Activated CD8-positive, alpha-beta T cell treated with anti-CD3 and anti-CD28 coated beads, Interleukin-2, amount 10 ng/mL, durations not matched to agents 7 days and 5 days (primary cell): ENCODE data around the gene CYLD. TPM values are rescaled to one million over a fixed set of nuclear protein-coding genes. Genes with fewer than 3 reads are reported as not detected.

ENCODE experiments used
- ATAC-seq: fragments of 150-1000 bp; cut with Tn5 transposase; one replicate; pipeline ENCODE4 v1.10.0; 2021; ENCODE audit warnings: moderate library complexity
- CTCF ChIA-PET: fragments of 350-600 bp; sonication (Branson Sonifier 250); formaldehyde crosslinking; loops from one replicate; lab custom pipeline; 2021; ENCODE audit warnings: antibody characterized with exemption; lab: Charles Lee
- POLR2A ChIA-PET: fragments of 350-600 bp; sonication (Branson Sonifier 250); formaldehyde crosslinking; loops from one replicate; lab custom pipeline; 2021; ENCODE audit warnings: antibody characterized with exemption; lab: Charles Lee
- DNase-seq: peaks from one replicate; pipeline ENCODE4 v3.0.0-alpha.2; 2020
- H3K27ac Mint-ChIP-seq: one replicate; pipeline ENCODE4 v1.8.0; 2021; ENCODE audit warnings: mild to moderate bottlenecking, mixed read lengths
- H3K27me3 Mint-ChIP-seq: one replicate; pipeline ENCODE4 v1.8.0; 2021; ENCODE audit warnings: low read depth, mixed read lengths
- H3K36me3 Mint-ChIP-seq: one replicate; pipeline ENCODE4 v1.8.0; 2021; ENCODE audit warnings: low read depth, mixed read lengths
- H3K4me1 Mint-ChIP-seq: one replicate; pipeline ENCODE4 v1.8.0; 2021; ENCODE audit warnings: low read depth, mixed read lengths
- H3K4me3 Mint-ChIP-seq: one replicate; pipeline ENCODE4 v1.8.0; 2021; ENCODE audit warnings: mild to moderate bottlenecking, mixed read lengths
- H3K9me3 Mint-ChIP-seq: one replicate; pipeline ENCODE4 v1.8.0; 2022; ENCODE audit warnings: mixed read lengths; ENCODE audit not compliant: insufficient read depth
- total RNA-seq, 2 experiments: library from RNA; stranded (reverse); gene quantifications; one replicate each; pipeline ENCODE4 v1.2.3, GENCODE V29; 2021

Gene CYLD
- total RNA-seq, 2 experiments from 2014 or later = 116 to 129 TPM

DNA sequence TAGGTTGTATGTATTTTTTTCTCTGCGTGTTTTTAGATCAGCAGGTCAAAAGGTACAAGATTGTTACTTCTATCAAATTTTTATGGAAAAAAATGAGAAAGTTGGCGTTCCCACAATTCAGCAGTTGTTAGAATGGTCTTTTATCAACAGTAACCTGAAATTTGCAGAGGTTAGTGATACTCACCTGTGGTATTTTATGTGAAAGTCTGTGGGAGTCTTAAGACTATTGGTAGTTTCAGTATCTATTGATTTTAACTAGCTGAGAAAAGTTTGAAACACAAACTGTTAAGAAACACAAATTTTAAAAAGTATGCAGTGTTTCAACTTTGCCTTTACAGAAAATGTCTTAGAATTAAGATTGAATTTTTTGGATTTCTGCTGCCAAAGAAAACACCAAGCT, 49.6 kb downstream of the CYLD start:
- Mint-ChIP-seq H3K4me3 (no peak overlapping the region), H3K9me3 (peaks cover 9% of the 10 kb centered on the region), H3K27ac (no peak overlapping the region), H3K27me3 (no peaks in the 10 kb centered on the region), H3K36me3 (peaks cover 74% of the 10 kb centered on the region), H3K4me1 (peaks cover 2% of the 10 kb centered on the region)
- ChIA-PET CTCF (interaction anchor here (0.9 to 2.2 kb wide), 2 partner anchors 15 to 125 kb away, joined by 3 to 20 read pairs; no protein-coding TSS in a partner anchor), POLR2A (no interaction called here)
- DNase-seq = no peak
- ATAC-seq = no peak

DNA sequence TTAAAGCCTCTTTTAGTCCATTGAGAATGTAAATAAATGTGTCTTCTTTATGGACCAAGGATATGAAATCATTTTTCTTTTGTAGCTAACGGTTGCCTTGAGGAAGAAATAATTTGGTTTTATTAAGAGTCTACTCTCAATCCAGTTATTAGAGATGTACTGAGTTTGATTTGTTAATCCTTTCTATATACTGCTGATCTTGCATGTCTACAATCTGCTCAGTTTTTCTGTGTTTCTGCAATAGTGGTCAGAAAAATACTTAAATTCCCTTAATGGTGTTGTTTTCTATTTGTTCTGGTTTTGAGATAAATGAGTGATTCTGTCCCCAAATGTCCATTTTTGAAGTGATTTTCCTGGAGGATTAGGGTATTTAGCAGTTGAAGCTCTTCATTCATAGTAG, 54.9 kb downstream of the CYLD start:
- H3K27ac Mint-ChIP-seq = no peak overlapping the region

DNA sequence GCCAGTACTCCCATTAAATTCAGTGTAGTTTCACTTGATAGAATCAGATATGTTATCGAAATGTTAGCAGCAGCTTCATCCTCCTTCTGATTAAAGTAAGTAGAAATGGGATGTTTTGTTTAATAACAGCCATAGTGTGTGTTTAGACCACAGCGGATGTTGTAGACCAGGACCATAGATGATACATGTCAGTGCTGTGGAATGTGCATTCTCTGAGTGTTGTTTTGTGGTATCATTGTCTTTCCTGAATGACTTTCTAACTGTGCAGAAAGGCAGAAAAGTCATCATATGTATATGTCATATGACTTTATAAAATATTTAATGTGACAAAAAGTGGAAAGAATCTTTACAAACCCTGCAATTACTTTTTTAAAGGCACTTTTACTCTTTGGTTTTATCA, 55.6 kb downstream of the CYLD start:
- ChIA-PET CTCF (interaction anchor here (1.2 to 6.3 kb wide), 4 partner anchors 9 to 126 kb away, joined by 3 to 85 read pairs (median 4); no protein-coding TSS in a partner anchor), POLR2A (interaction anchor here (1.2 kb wide), 1 partner anchor 131 kb away, joined by 3 read pairs; no protein-coding TSS in a partner anchor)
- no peaks in the 10 kb centered on the region for H3K27me3 Mint-ChIP-seq
- H3K9me3 Mint-ChIP-seq = no peaks in the 10 kb centered on the region
- no peaks in the 10 kb centered on the region for H3K4me1 Mint-ChIP-seq
- DNase-seq (no peak), ATAC-seq (no peak)
- H3K36me3 Mint-ChIP-seq = peaks cover 60% of the 10 kb centered on the region
- H3K4me3 Mint-ChIP-seq = no peak overlapping the region
- no peak overlapping the region for H3K27ac Mint-ChIP-seq

More for the DNA sequence above, 54.9 kb downstream of the CYLD start:
- Mint-ChIP-seq H3K36me3 (peaks cover 62% of the 10 kb centered on the region), H3K9me3 (no peaks in the 10 kb centered on the region), H3K4me3 (no peak overlapping the region), H3K27me3 (no peaks in the 10 kb centered on the region), H3K4me1 (no peaks in the 10 kb centered on the region)
- CTCF ChIA-PET = interaction anchor here (1.2 to 6.3 kb wide), 3 partner anchors 8 to 125 kb away, joined by 3 to 85 read pairs (median 4); no protein-coding TSS in a partner anchor
- DNase-seq (no peak), ATAC-seq (no peak)
- POLR2A ChIA-PET = interaction anchor here (1.2 kb wide), 1 partner anchor 130 kb away, joined by 3 read pairs; no protein-coding TSS in a partner anchor

DNA sequence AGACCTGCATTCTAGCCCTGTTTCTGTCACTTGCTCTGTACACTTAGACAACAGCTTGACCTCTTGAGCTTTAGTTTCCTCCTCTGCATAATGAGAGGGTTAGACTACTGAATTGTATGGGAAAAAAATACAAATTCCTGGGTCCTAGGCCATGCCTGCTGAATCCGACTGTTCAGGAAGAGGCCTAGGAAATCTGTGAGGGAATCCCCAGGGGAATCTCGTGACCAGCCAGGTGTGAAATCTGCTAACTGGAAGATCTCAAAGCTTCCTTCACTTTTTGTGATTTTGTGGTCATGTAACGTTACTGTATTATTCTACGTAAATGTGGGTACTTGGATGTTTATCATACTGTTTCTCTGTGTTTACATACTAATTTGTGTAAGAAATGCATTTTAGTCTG, 58.2 kb downstream of the CYLD start:
- ATAC-seq (no peak), DNase-seq (no peak)
- POLR2A ChIA-PET = no interaction called here
- H3K4me3 Mint-ChIP-seq = no peak overlapping the region
- no peaks in the 10 kb centered on the region for H3K27me3 Mint-ChIP-seq
- no peaks in the 10 kb centered on the region for H3K9me3 Mint-ChIP-seq
- H3K4me1 Mint-ChIP-seq = no peaks in the 10 kb centered on the region
- H3K27ac Mint-ChIP-seq = no peak overlapping the region
- CTCF ChIA-PET = interaction anchor here (0.6 to 1.4 kb wide), 2 partner anchors 19 to 219 kb away, joined by 3 read pairs; no protein-coding TSS in a partner anchor
- peaks cover 41% of the 10 kb centered on the region for H3K36me3 Mint-ChIP-seq

DNA sequence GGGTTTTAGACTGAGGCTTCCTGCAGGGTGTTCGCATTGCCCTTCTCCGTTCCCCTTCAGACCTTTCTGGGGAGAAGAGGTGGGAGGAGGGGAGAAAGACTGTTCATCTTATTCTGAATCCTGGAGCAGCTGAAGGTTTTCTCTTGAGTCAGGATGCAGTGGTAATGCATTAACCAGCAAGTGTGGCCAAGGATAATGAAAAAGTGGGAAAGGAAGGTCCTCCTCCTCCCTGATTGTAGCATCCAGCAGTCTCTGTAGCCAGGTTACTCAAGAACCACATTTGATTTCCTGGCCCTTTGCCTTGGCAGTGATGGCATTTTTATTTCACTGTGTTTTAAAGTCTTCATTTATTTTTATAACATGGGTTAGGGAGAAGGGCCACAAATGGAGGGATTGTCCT, 59.1 kb downstream of the CYLD start:
- no peak overlapping the region for H3K4me3 Mint-ChIP-seq
- no peaks in the 10 kb centered on the region for H3K27me3 Mint-ChIP-seq
- ATAC-seq (no peak), DNase-seq (no peak)
- no peak overlapping the region for H3K27ac Mint-ChIP-seq
- CTCF ChIA-PET = no interaction called here
- POLR2A ChIA-PET = no interaction called here
- peaks cover 5% of the 10 kb centered on the region for H3K4me1 Mint-ChIP-seq
- H3K9me3 Mint-ChIP-seq = no peaks in the 10 kb centered on the region
- peaks cover 35% of the 10 kb centered on the region for H3K36me3 Mint-ChIP-seq

DNA sequence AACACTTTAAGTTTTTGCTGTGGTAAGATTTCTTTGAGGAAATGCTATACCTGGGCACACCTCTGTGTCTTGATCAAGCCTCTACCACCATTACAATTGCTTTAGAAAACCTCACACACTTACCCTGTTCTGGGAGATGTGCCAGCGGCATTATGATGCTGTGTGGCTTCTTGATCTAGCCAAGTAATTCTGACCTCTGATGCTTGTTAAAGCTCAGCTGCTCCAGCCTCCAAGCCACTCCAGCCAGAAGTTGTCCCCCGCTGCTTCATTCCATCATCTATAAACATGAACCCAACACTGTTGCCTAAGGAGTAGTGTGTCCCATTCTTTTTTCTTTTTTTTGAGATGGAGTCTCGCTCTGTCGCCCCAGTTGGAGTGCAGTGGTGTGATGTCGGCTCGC, 60.1 kb downstream of the CYLD start:
- H3K4me1 Mint-ChIP-seq = peaks cover 12% of the 10 kb centered on the region
- H3K27me3 Mint-ChIP-seq = no peaks in the 10 kb centered on the region
- ChIA-PET POLR2A (interaction anchor here (1.8 kb wide), 1 partner anchor 14 kb away, joined by 4 read pairs; no protein-coding TSS in a partner anchor), CTCF (interaction anchor here (10.2 kb wide), 1 partner anchor 135 kb away, joined by 221 read pairs; no protein-coding TSS in a partner anchor)
- peaks cover 25% of the 10 kb centered on the region for H3K36me3 Mint-ChIP-seq
- H3K4me3 Mint-ChIP-seq = no peak overlapping the region
- no peak overlapping the region for H3K27ac Mint-ChIP-seq
- ATAC-seq = no peak
- no peak for DNase-seq
- no peaks in the 10 kb centered on the region for H3K9me3 Mint-ChIP-seq

DNA sequence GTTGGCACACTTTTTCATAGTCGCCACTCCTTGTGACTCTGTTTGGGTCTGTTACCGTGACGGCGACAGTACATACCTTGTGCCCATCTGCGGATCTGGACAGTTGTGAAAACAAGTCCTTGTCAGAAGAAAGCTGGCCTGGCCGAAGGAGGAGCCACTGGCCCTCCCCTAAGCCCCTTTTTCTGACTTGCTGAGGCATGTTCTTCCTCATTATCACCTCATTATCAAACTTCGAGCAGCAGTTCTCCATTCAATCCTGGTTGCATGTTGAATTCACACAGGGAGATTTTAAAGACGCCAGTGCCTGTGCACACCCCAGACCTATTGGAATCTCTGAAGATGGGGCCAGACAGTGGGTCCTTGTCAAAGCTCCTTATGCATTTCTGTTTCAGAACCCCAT, 61.1 kb downstream of the CYLD start:
- no peak for ATAC-seq
- H3K9me3 Mint-ChIP-seq = no peaks in the 10 kb centered on the region
- peaks cover 17% of the 10 kb centered on the region for H3K36me3 Mint-ChIP-seq
- H3K4me3 Mint-ChIP-seq = no peak overlapping the region
- no peak overlapping the region for H3K27ac Mint-ChIP-seq
- ChIA-PET POLR2A (interaction anchor here (0.7 to 1.8 kb wide), 2 partner anchors 15 to 26 kb away, joined by 3 to 4 read pairs; no protein-coding TSS in a partner anchor), CTCF (interaction anchor here (0.8 to 10.2 kb wide), 5 partner anchors 25 to 778 kb away, joined by 3 to 221 read pairs (median 3); partner anchors contain the start of gene CNEP1R1)
- no peak for DNase-seq
- peaks cover 12% of the 10 kb centered on the region for H3K4me1 Mint-ChIP-seq
- H3K27me3 Mint-ChIP-seq = no peaks in the 10 kb centered on the region

DNA sequence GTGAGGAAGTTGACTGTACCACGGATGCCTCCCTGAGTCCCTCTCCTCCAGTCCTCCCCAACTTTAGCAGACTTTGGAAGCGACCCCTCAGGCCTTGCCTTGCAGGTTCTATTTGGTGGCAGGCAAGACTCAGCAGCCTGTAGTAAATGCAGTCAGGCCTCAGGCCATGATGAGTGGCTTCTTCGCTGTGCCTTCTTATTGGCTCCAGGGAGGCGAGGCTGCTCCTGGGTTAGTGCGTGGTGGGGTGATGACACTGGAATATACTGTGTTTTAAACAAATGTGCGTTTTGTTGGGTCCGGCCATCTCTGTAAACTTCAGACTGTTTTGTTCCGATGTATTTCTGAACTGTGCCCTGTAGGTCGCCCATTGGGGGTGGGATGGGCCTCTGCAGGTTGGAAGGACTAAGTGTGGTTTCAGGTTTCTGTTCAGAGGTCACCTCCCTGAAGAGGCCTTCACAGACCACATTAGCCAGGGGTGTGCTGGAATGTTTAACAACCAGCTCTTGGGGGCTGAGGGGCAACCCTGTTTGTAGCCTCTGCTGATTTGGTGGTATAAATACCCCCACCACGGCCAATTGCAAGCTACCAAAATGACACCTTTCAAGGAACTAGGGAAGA, 62.5 kb downstream of the CYLD start:
- ChIA-PET CTCF (interaction anchor here (0.9 to 10.2 kb wide), 8 partner anchors 9 to 477 kb away, joined by 3 to 221 read pairs (median 49); no protein-coding TSS in a partner anchor), POLR2A (interaction anchor here (0.6 to 2.7 kb wide), 2 partner anchors 16 to 138 kb away, joined by 3 to 11 read pairs; no protein-coding TSS in a partner anchor)
- no peak overlapping the region for H3K27ac Mint-ChIP-seq
- DNase-seq (no peak), ATAC-seq (no peak)
- H3K36me3 Mint-ChIP-seq = peaks cover 6% of the 10 kb centered on the region
- no peaks in the 10 kb centered on the region for H3K9me3 Mint-ChIP-seq
- peaks cover 18% of the 10 kb centered on the region for H3K4me1 Mint-ChIP-seq
- no peaks in the 10 kb centered on the region for H3K27me3 Mint-ChIP-seq
- H3K4me3 Mint-ChIP-seq = no peak overlapping the region

DNA sequence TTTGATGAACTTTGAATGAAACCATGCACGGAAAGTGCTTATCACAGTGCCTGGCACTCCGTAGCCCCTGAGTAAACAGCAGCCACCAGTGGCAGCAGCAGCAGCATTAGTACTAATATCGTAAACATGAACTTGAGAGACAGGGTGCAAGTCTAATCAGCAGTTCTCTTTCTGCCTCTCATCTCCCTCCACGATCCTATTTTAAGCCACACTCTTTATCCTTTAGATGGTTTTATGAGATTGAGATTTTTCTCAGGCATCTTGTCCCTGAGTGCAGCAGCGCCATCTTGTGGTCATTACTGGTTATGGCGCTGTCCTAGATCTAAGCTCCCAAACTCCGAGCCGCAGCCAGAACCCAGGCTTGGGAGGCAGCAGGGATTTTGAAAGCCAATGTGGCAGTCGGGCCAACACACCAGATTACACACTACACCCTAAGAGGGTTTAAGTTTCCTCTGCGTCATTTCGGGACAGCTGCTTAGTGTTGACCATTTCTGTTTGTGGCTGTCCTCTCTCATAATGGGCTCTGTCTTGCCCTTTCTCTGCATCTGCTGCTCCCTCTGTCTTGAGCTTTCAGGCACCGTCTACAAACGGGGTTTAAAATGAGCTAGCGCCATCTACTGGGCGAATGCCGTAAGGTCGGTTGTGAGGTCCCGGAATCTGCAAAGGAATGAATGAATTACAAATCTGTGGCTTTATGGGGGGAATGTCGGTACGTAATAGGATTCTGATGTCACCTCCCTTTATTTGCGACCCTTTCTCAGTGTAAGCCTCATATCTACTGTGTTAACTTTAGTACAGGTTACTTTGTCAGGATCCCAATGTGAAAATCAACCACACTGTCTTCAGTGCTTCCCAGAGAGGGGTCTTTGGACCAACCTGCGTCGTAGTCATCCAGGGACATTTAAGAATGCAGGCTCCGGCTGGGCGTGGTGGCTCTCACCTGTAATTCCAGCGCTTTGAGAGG, 64.5 kb downstream of the CYLD start:
- DNase-seq = peak; percentile 90
- ChIA-PET POLR2A (interaction anchor here (0.7 to 2.7 kb wide), 3 partner anchors 62 to 479 kb away, joined by 3 to 11 read pairs (median 3); no protein-coding TSS in a partner anchor), CTCF (interaction anchor here (0.6 to 10.2 kb wide), 122 partner anchors 8 to 1176 kb away, joined by 3 to 221 read pairs (median 5); partner anchors contain the start of genes CNEP1R1, CYLD, HEATR3 and NKD1)
- peaks cover 18% of the 10 kb centered on the region for H3K4me1 Mint-ChIP-seq
- no peaks in the 10 kb centered on the region for H3K36me3 Mint-ChIP-seq
- ATAC-seq = peak; percentile 98
- peak overlapping the region; percentile 72 for H3K4me3 Mint-ChIP-seq
- H3K9me3 Mint-ChIP-seq = no peaks in the 10 kb centered on the region
- no peaks in the 10 kb centered on the region for H3K27me3 Mint-ChIP-seq
- peak overlapping the region; percentile 62 for H3K27ac Mint-ChIP-seq

DNA sequence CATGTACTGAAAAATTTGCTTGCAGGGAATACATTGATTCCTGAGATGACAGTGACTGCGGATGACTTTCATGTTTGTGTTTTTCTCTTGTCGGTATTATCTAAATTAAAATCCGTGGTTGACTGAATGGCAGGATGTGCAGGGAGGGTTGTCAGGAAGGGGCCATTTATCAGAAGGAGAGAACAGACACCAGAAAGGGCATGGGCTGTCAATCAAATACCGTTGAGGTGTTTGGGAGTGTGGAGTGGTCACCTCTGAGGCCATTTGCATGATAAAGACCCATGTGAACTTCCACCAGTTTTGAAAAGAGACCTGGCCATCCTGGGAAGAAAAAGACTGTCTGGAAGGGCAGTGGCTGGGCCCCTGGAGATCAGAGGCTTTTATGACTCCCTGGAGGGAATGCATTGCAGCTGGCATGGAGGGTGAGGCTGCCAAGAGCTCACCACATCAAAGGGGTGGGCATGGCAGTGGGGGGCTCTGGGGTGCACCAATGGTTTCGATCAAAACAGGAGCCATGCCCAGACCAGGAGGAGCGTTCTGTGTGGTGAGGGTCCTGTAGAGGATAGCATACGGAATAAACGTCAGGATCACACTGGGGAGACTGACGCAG, 67.1 kb downstream of the CYLD start:
- no peak overlapping the region for H3K27ac Mint-ChIP-seq
- DNase-seq = no peak
- no peak overlapping the region for H3K4me3 Mint-ChIP-seq
- H3K36me3 Mint-ChIP-seq = no peaks in the 10 kb centered on the region
- ATAC-seq = no peak
- CTCF ChIA-PET = interaction anchor here (1.0 to 10.2 kb wide), 2 partner anchors 142 to 482 kb away, joined by 4 to 221 read pairs; no protein-coding TSS in a partner anchor
- no peaks in the 10 kb centered on the region for H3K27me3 Mint-ChIP-seq
- peaks cover 18% of the 10 kb centered on the region for H3K4me1 Mint-ChIP-seq
- POLR2A ChIA-PET = no interaction called here
- no peaks in the 10 kb centered on the region for H3K9me3 Mint-ChIP-seq

DNA sequence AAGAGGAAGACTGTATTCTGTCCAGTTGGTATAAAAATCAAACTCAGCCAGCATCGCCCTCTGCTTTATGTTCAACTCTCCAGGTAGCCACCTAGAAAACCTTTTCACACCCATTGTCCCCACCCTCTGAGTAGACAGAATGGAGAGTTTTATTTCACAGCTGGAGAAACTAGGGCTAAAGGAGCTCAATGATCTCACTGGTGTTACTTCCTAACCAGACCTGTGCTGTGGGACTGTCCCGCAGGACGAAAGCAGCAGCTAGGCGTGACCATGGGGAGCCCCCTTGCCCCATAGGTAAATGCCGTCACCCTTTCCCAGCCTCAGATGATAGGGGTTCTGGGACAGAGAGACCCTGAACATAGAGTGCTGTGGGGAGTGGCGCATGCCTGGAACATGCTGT, 67.7 kb downstream of the CYLD start:
- H3K27ac Mint-ChIP-seq = no peak overlapping the region
- no peak for DNase-seq
- peaks cover 18% of the 10 kb centered on the region for H3K4me1 Mint-ChIP-seq
- no peaks in the 10 kb centered on the region for H3K9me3 Mint-ChIP-seq
- POLR2A ChIA-PET = no interaction called here
- no peak for ATAC-seq
- H3K4me3 Mint-ChIP-seq = no peak overlapping the region
- CTCF ChIA-PET = interaction anchor here (10.2 kb wide), 1 partner anchor 143 kb away, joined by 221 read pairs; no protein-coding TSS in a partner anchor
- H3K27me3 Mint-ChIP-seq = no peaks in the 10 kb centered on the region
- no peaks in the 10 kb centered on the region for H3K36me3 Mint-ChIP-seq
